Stimulated activated CD4-positive, alpha-beta T cell treated with anti-CD3 and anti-CD28 coated beads, TNF-alpha, amount 100 ng/mL, for 4 hours (primary cell): ENCODE results near the gene P2RX6.
A peak's percentile ranks its signal among the peaks of the same experiment; 100 is the strongest.
"Not testable (repeated sequence)": the region's sequence is repeated elsewhere in the genome, so short reads cannot be mapped to it uniquely, and the experiment has no call there.

Source experiments
- DNase-seq, 3 experiments: peaks; one replicate each; pipeline ENCODE4 v3.0.0-alpha.2; 2020; ENCODE audit warnings: low read depth in 3 of 3

The P2RX6 gene

GRCh38 chr22:21031545-21032036, 16.6 kb downstream of the P2RX6 start:
- DNase-seq, result no peak

GRCh38 chr22:21032037-21032867, 17.3 kb downstream of the P2RX6 start, which contains the start of gene SLC7A4:
Gene SLC7A4, minus strand, starts transcription at chr22:21032561. Its CDS starts 749 bp downstream, at chr22:21031812.
- DNase-seq, result no peak

- DNase-seq, result no peak
These were observed 18.1 kb downstream of the P2RX6 start for GRCh38 chr22:21032868-21033688.

GRCh38 chr22:21033895-21034294, 18.9 kb downstream of the P2RX6 start:
- no peak for DNase-seq

- no peak for DNase-seq
These were observed 20.0 kb downstream of the P2RX6 start for GRCh38 chr22:21034989-21035388.

GRCh38 chr22:21038405-21038804, 23.4 kb downstream of the P2RX6 start:
- no peak for DNase-seq

GRCh38 chr22:21039158-21039557, 24.2 kb downstream of the P2RX6 start:
- DNase-seq, result not testable (repeated sequence)

- no peak for DNase-seq
These were observed 27.0 kb downstream of the P2RX6 start for GRCh38 chr22:21041937-21042336.

GRCh38 chr22:21042978-21043859, 28.3 kb downstream of the P2RX6 start:
- DNase-seq, result no peak

GRCh38 chr22:21043860-21044535, 29.0 kb downstream of the P2RX6 start:
- no peak for DNase-seq

GRCh38 chr22:21044931-21045584, 30.1 kb downstream of the P2RX6 start:
- DNase-seq, result no peak

- DNase-seq, result peak; percentile 13 to 35 (median 16)
These were observed 30.8 kb downstream of the P2RX6 start, which contains the start of gene LRRC74B for GRCh38 chr22:21045585-21046294. Gene LRRC74B, plus strand, starts transcription at chr22:21045946. Its CDS starts 41 bp downstream, at chr22:21045987.

- no peak for DNase-seq
These were observed 32.2 kb downstream of the P2RX6 start for GRCh38 chr22:21047035-21047661.

- no peak for DNase-seq
These were observed 32.8 kb downstream of the P2RX6 start for GRCh38 chr22:21047730-21048129.

- not testable (repeated sequence) for DNase-seq
These were observed 33.5 kb downstream of the P2RX6 start for GRCh38 chr22:21048448-21048847.

GRCh38 chr22:21048965-21049364, 34.0 kb downstream of the P2RX6 start:
- not testable (repeated sequence) for DNase-seq

GRCh38 chr22:21051145-21051830, 36.3 kb downstream of the P2RX6 start:
- no peak for DNase-seq

- no peak for DNase-seq
These were observed 37.0 kb downstream of the P2RX6 start for GRCh38 chr22:21051831-21052400.
